Vagina (tissue), 2 donors: Measurements from ENCODE around the gene ARHGAP11A.

Experiments
- POLR2A ChIP-seq, 2 donors: fragments of 450-650 bp; IDR thresholded peaks; one replicate each; pipeline ENCODE4 v1.6.1; 2017; ENCODE audit warnings: antibody characterized with exemption in 2 of 2, mild to moderate bottlenecking in 2 of 2, moderate library complexity in 2 of 2
- TF ChIP-seq, protein P1 (sequence below), 3 experiments: fragments of 450-650 bp in 2 of 3; fragments of 200-600 bp in 1 of 3; sonication (generic) in 1 of 3; IDR thresholded peaks; one replicate each; pipeline ENCODE4 v1.5.1; 2017 to 2019; ENCODE audit warnings: antibody characterized with exemption in 3 of 3, mild to moderate bottlenecking in 2 of 3, moderate library complexity in 2 of 3

- TF ChIP-seq POLR2A (IDR thresholded peaks at IDR 0.05): no peak
- TF ChIP-seq, protein P1, sequence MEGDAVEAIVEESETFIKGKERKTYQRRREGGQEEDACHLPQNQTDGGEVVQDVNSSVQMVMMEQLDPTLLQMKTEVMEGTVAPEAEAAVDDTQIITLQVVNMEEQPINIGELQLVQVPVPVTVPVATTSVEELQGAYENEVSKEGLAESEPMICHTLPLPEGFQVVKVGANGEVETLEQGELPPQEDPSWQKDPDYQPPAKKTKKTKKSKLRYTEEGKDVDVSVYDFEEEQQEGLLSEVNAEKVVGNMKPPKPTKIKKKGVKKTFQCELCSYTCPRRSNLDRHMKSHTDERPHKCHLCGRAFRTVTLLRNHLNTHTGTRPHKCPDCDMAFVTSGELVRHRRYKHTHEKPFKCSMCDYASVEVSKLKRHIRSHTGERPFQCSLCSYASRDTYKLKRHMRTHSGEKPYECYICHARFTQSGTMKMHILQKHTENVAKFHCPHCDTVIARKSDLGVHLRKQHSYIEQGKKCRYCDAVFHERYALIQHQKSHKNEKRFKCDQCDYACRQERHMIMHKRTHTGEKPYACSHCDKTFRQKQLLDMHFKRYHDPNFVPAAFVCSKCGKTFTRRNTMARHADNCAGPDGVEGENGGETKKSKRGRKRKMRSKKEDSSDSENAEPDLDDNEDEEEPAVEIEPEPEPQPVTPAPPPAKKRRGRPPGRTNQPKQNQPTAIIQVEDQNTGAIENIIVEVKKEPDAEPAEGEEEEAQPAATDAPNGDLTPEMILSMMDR (IDR thresholded peaks at IDR 0.05): no peak
Measured at GRCh38 chr15:32675466-32675865, 60.2 kb downstream of the ARHGAP11A start.
